WI38 (cell line): Measurements from ENCODE around the gene REXO2.
A peak's percentile ranks its signal among the peaks of the same experiment; 100 is the strongest.

Source experiments
- H3K4me3 ChIP-seq: 2 replicates; pipeline ENCODE4 v1.5.1; 2011; ENCODE audit warnings: low read depth, mild to moderate bottlenecking, control low read depth, low read length
- TF ChIP-seq, protein P1 (sequence below): IDR thresholded peaks from 2 replicates; pipeline ENCODE4 v1.5.1; 2012; ENCODE audit warnings: low read depth, mild to moderate bottlenecking, control low read depth, low read length

The REXO2 gene

DNA sequence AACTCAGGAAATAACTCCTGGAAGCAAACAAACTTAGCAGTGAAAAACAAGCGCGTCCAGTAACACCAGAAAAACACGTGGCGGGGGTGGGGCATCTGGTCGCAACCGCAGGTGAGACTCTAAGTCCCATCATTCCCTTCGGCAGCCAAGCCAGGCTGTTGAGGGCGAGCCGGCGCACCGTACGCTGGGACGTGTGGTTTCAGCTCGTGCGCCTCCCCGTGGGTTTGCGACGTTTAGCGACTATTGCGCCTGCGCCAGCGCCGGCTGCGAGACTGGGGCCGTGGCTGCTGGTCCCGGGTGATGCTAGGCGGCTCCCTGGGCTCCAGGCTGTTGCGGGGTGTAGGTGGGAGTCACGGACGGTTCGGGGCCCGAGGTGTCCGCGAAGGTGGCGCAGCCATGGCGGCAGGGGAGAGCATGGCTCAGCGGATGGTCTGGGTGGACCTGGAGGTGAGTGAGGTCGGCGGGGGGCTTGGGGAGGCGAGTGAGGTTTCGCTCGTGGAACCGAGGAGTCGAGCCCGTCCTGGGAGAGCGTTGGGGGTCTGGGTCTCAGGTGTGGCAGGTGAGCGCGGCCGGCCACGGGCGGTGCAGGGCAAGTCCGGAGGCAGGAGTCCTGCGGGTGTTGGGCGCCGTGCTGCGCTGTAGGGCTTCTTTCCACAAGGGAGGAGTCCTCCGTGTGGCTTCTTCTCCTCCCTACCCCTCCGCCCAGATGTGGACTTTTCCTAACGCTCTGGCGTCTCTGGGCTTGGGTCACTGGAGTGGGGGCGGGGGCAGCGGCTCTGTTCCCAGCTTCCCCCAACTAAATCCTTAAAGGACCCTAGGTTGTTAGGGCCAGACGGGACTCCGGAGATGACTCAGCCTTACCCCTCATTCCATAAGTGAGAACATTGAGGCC lies at the start of gene REXO2:
Gene REXO2, plus strand, starts transcription at position 239 of the 892 bp plus-strand sequence. Its CDS starts 62 bp downstream, at position 301.
- TF ChIP-seq, protein P1, sequence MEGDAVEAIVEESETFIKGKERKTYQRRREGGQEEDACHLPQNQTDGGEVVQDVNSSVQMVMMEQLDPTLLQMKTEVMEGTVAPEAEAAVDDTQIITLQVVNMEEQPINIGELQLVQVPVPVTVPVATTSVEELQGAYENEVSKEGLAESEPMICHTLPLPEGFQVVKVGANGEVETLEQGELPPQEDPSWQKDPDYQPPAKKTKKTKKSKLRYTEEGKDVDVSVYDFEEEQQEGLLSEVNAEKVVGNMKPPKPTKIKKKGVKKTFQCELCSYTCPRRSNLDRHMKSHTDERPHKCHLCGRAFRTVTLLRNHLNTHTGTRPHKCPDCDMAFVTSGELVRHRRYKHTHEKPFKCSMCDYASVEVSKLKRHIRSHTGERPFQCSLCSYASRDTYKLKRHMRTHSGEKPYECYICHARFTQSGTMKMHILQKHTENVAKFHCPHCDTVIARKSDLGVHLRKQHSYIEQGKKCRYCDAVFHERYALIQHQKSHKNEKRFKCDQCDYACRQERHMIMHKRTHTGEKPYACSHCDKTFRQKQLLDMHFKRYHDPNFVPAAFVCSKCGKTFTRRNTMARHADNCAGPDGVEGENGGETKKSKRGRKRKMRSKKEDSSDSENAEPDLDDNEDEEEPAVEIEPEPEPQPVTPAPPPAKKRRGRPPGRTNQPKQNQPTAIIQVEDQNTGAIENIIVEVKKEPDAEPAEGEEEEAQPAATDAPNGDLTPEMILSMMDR: no peak
- H3K4me3 ChIP-seq: peak within 1 kb of the TSS; percentile 97

DNA sequence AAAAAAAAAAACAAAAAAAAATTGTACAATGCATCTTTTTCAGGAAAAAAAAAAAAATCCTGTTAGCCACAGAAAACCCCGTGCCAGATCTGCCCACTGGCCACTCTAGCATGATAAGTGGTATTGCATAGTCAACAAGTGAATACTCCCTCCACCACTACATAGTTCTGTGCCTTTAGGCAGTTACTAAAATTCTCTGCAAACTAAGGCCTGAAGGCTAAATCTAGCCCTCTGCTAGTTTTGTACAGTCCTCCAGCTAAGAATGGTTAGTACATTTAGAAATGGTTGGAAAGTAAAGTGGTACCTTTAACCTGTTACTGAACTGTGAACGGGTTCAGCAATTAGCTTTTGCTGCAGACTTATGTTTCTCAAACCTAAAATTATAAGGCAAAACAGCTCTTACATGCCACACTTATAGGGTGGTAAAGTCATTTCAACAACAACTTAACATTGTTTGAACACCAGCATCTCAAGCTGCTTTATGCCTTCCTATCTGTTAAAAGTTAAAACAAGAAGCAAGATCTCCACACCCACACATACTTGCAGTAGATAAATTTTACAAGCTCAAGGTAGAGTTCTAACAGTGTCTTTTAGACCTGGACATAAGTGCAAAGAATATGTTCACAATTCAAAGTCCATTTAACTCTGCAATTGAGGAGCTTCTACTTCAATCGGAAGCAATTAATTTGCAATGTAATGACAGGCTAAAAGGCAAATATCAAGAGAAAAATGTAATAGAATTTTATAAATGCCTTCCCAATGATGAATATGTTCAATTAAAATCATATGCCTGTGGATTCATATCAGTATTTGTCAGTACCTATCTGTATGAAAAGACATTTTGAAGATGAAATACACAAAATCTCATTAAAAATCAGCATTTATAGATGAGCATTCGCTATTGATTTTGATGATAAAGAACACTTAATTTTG lies 46.3 kb upstream of the REXO2 start:
- TF ChIP-seq, protein P1: no peak
- no peak overlapping the region for H3K4me3 ChIP-seq

DNA sequence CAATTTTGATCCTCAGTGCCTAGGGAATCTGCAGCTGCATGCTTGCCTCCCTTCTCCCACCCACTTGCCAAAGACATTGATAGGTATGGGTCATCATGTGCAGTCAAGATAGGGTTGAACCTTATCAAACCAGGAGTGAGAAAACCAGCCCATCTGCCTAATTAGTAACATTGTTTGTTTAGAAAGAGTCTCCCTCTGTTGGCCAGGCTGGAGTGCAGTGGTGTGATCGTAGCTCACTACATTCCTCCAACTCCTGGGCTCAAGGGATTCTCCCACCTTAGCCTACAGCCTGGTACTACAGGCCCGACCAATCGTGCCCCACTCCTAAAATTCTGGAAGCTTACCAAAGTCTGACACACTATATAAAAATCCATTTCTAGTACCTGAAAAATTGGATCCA lies 43.5 kb upstream of the REXO2 start:
- H3K4me3 ChIP-seq: no peak overlapping the region
- TF ChIP-seq, protein P1: peak; percentile 38; the same call in 1 of the 2 replicates

DNA sequence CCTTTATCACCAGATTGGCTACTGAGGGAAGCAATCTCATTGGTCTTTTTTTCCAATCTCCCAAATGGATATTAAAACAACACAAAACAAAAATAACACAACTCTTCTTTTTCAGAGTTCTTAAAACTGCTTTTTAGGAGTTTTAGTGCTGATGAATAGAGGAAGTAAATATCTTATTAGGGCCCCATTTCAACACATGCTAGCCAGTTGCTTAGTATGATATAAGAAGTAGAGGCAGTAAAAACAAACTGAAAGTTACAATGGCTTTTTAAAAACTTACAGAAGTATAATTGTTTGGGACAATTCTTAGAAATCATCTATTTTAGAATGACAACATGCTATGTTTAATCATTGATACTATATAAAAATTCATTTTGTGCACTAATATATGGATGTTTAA lies 42.4 kb upstream of the REXO2 start:
- H3K4me3 ChIP-seq: no peak overlapping the region
- TF ChIP-seq, protein P1: no peak

DNA sequence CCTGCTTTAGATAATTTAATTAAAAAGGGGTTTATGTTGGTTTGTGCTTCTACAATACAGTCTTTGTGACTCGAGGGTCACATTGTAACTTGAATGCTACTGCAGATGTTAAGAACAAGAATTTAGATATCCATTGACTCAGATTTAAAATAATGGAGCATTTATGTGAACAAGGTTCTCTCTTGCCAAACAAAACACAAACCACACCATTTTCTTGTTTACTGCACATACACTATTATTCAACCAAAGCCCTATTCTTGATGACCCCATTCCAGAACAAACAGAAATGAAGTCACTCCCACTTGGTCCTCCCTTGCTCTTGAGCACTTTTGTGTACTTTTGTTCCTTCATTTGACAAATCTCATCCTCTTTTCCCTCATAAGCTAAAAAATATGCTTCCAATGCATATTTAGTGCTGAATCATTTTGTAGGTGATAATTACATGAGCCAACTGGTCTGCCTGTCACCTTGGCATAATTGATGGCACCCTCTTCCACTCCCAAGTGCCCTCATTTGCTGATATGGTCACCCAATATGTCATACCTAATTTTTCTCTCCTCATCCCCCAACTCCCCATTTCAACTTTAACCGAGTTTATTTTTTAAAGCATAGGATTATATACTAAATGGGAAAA lies 41.8 kb upstream of the REXO2 start:
- TF ChIP-seq, protein P1: no peak
- no peak overlapping the region; the same call in 1 of the 2 replicates for H3K4me3 ChIP-seq

DNA sequence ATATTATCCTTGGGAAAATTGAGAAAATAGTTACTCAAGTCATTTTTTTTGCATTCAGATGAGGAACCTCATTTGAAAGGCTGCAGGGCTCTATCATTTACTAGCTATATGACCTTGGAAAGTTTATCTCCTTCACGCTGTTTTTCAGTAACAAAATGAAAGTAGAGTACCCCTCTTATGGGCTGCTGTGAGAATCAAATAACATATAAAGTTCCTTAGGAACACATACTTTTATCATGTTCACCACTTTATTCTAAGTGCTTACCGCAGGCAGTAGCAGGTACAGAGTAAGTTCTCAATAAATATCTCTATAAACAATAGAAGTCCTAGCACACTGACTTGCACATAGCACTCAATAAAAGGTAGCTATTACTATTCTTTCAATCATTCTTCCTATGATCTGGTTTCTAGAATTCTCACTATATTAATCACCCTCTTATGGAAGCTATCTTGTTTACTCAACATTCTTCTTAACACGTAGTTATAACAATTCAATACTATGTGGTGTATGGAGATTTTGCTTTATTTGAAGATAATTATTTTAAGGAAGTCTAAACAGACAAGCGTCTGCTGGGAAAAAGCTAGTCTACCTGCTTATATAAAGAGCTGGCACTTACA lies 40.9 kb upstream of the REXO2 start:
- TF ChIP-seq, protein P1: no peak
- H3K4me3 ChIP-seq: peak overlapping the region; percentile 96
